GM12878 (cell line): ENCODE measurements around the gene ZFAND2A. TPM values are rescaled to one million over a fixed set of nuclear protein-coding genes. Genes with fewer than 3 reads are reported as not detected.
A peak's percentile ranks its signal among the peaks of the same experiment; 100 is the strongest.
"Not testable (repeated sequence)": the region's sequence is repeated elsewhere in the genome, so short reads cannot be mapped to it uniquely, and the experiment has no call there.

Experiments
- ATAC-seq: fragments of 200-7000 bp; cut with Tn5 transposase; 3 replicates; pipeline ENCODE4 v1.9.1; 2020; ENCODE audit warnings: mild to moderate bottlenecking, moderate library complexity
- BruUV-seq: library from RNA; stranded (reverse); fragments of 400-500 nt; replicated peaks from 2 replicates; lab custom pipeline; 2021; lab: Mats Ljungman, UMichigan
- CTCF ChIA-PET: fragments of 300-600 bp; sonication (Branson Sonifier 250); formaldehyde crosslinking; extraction: SDS; loops from one replicate; lab custom pipeline; 2021; ENCODE audit warnings: inconsistent platforms; lab: Yijun Ruan, JAX
- POLR2A ChIA-PET: fragments of 350-600 bp; formaldehyde crosslinking; extraction: SDS; loops from one replicate; lab custom pipeline; 2021; ENCODE audit warnings: inconsistent platforms; lab: Charles Lee
- RAD21 ChIA-PET: fragments of 300-600 bp; sonication (Branson Sonifier 250); formaldehyde crosslinking; loops from one replicate; lab custom pipeline; 2023; ENCODE audit warnings: antibody characterized with exemption; ENCODE audit not compliant: unreplicated experiment; lab: Charles Lee
- SMC1A ChIA-PET: fragments of 300-600 bp; sonication (Branson Sonifier 250); formaldehyde crosslinking; loops from one replicate; lab custom pipeline; 2023; ENCODE audit not compliant: unreplicated experiment, uncharacterized antibody; lab: Charles Lee
- DNase-seq: peaks from one replicate; pipeline ENCODE4 v3.0.0-alpha.2; 2011; ENCODE audit warnings: low read depth, low spot score
- FAIRE-seq: peaks from 3 replicates; lab custom pipeline; 2011; peaks lifted over from hg19 to GRCh38; lab: Jason Lieb, UNC
- H2AFZ ChIP-seq: 2 replicates; pipeline ENCODE4 v1.6.0; 2011; ENCODE audit warnings: low read depth, low read length, control low read depth; ENCODE audit not compliant: control insufficient read depth
- H3K27ac ChIP-seq: 2 replicates; pipeline ENCODE4 v1.5.1; 2011; ENCODE audit warnings: control low read depth; ENCODE audit not compliant: control insufficient read depth, insufficient read depth
- H3K27me3 ChIP-seq, 2 experiments: replicated peaks in 1 of 2; 2 replicates each; pipeline versions ENCODE4 v1.6.0 to v1.6.1; 2011; ENCODE audit warnings: low read length in 1 of 2; ENCODE audit not compliant: control insufficient read depth in 2 of 2, insufficient read depth in 2 of 2
- H3K36me3 ChIP-seq, 2 experiments: 2 replicates each; pipeline ENCODE4 v1.5.1; 2011; ENCODE audit warnings: low read length in 1 of 2; ENCODE audit not compliant: control insufficient read depth in 2 of 2, insufficient read depth in 2 of 2
- H3K4me1 ChIP-seq: 2 replicates; pipeline ENCODE4 v1.6.1; 2011; ENCODE audit warnings: mild to moderate bottlenecking, low read length, moderate library complexity, mixed read lengths; ENCODE audit not compliant: control insufficient read depth, insufficient read depth
- H3K4me2 ChIP-seq: 2 replicates; pipeline ENCODE4 v1.6.0; 2011; ENCODE audit warnings: control low read depth; ENCODE audit not compliant: control insufficient read depth, insufficient read depth
- H3K4me3 ChIP-seq: fragments of 200-600 bp; sonication (generic); 2 replicates; pipeline ENCODE4 v1.5.1; 2016
- H3K79me2 ChIP-seq: 2 replicates; pipeline ENCODE4 v1.6.0; 2011; ENCODE audit warnings: low read length; ENCODE audit not compliant: control insufficient read depth, insufficient read depth
- H3K9ac ChIP-seq: 2 replicates; pipeline ENCODE4 v1.8.0; 2011; ENCODE audit warnings: low read length, control low read depth, mixed read lengths; ENCODE audit not compliant: control insufficient read depth, insufficient read depth
- H3K9me3 ChIP-seq: replicated peaks from 3 replicates; pipeline ENCODE4 v1.5.1; 2011; ENCODE audit warnings: mild to moderate bottlenecking, low read length; ENCODE audit not compliant: control insufficient read depth, insufficient read depth
- H4K20me1 ChIP-seq: 2 replicates; pipeline ENCODE4 v1.6.0; 2011; ENCODE audit not compliant: control insufficient read depth, insufficient read depth
- POLR2A ChIP-seq: IDR thresholded peaks from 2 replicates; pipeline ENCODE4 v1.6.1; 2011; ENCODE audit warnings: low read depth, mild to moderate bottlenecking, low read length
- SUPT20H ChIP-seq: IDR thresholded peaks from 2 replicates; pipeline ENCODE4 v1.6.1; 2011; ENCODE audit warnings: low read depth, mild to moderate bottlenecking, low read length, moderate library complexity, borderline replicate concordance; ENCODE audit not compliant: control insufficient read depth
- WGBS: methylation state at CpG from one replicate; pipeline ENCODE4 v1.1.6; 2016; ENCODE audit warnings: low lambda C conversion rate; ENCODE audit not compliant: insufficient replicate concordance, insufficient coverage; ENCODE audit errors: missing lambda C conversion rate; 5-methylcytosine and 5-hydroxymethylcytosine counted together
- in situ Hi-C: fragments of 300-500 bp; cut with MboI; formaldehyde crosslinking; loops from 9 replicates; pipeline ENCODE4 v1.14.3; 2018; ENCODE audit warnings: mixed read lengths
- intact Hi-C: fragments of 100-400 bp; cut with micrococcal nuclease; formaldehyde crosslinking; loops from one replicate; pipeline ENCODE4 v1.14.2; 2022; ENCODE audit not compliant: unreplicated experiment
- polyA plus RNA-seq, 11 experiments: library from polyadenylated mRNA; depleted of rRNA in 4 of 11; unstranded in 6 of 11; stranded (reverse) in 5 of 11; fragments of >200 nt; fragmentation: Nextera tagmentation in 4 of 11; fragmentation: Illumina TruSeq in 1 of 11; extraction: Ambion mirVana in 4 of 11; extraction: Trizol in 1 of 11; gene quantifications; 1 replicate in 1 of 11; 2 replicates in 10 of 11; pipeline versions ENCODE4 v1.2.1 to v1.2.3, GENCODE V29; 2011 to 2016; ENCODE audit warnings: inconsistent platforms in 2 of 11, missing spikeins in 2 of 11, low read depth in 1 of 11
- total RNA-seq, 4 experiments: library from RNA; depleted of rRNA in 3 of 4; stranded (reverse); fragments of >200 nt in 3 of 4; fragmentation: Illumina TruSeq in 1 of 4; extraction: Trizol in 1 of 4; gene quantifications; 2 replicates each; pipeline versions ENCODE4 v1.2.1 to v1.2.3, GENCODE V29; 2013 to 2021

ZFAND2A gene
- total and polyA plus RNA-seq, 10 of the 15 experiments (the other 5 are each of a cell fraction or from before 2014, with no cell fraction given) = 14.8 to 39.9 (median 20.8) TPM

DNA sequence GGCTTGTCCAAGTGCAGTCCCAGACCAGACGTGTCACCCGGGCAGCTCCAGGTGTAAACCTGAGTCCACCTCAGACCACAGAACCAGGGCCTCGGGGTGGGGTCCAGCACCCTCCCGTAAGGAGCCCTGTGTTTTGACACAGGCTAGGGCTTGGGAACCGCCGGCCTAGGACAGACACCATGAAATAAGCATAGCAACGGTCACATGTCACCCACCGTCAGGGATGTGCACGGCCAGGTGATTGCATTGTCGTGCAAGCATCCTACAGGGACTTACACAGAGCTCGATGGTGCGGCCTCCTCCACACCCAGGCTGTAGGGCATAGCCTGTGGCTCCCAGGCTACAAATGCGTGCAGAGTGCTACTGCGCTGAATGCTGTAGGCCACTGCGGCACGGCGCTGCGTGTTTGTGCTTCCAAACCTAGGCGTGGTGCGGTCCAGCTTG lies 10.6 kb downstream of the ZFAND2A start:
- Histone ChIP-seq H4K20me1 (no peaks in the 10 kb centered on the region), H2AFZ (no peak overlapping the region), H3K27ac (no peak overlapping the region), H3K4me1 (peaks cover 7% of the 10 kb centered on the region), H3K4me3 (no peak overlapping the region), H3K36me3 (peaks cover 13 to 19% of the 10 kb centered on the region in 2 experiments; a peak in 3 of 4 replicates), H3K4me2 (no peak overlapping the region), H3K79me2 (no peaks in the 10 kb centered on the region), H3K9ac (no peak overlapping the region), H3K9me3 (no peaks in the 10 kb centered on the region), H3K27me3 (no peaks in the 10 kb centered on the region)
- TF ChIP-seq SUPT20H (no peak), POLR2A (0 out of 2 replicates have a peak, but pooled peaks have one; percentile 16)
- ChIA-PET CTCF (no interaction called here), POLR2A (no interaction called here), SMC1A (no interaction called here), RAD21 (no interaction called here)
- in situ Hi-C loops (no loop called here), intact Hi-C loops (no loop called here)
- ATAC-seq (no peak), DNase-seq (no peak), FAIRE-seq (no peak)
- BruUV-seq = no TSS peak
- 93% methylated on average over 20 of the region's 20 CpGs for WGBS

DNA sequence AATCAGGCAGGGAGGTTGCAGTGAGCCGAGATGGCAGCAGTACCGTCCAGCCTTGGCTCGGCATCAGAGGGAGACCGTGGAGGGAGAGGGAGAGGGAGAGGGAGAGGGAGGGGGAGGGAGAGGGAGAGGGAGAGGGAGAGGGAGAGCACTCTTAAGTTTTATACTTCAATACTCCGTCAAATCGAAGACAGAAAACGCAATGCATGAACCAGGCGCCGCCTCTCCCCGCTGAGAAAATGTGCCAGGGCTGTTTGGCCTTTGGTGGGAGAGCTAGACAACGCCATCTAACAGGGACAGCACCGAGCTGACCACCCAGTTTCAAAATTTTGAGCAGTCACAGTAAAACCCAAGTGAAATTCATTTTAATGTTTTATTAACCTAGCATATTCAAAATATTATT lies 12.1 kb downstream of the ZFAND2A start:
- intact Hi-C loops, H3K79me2 ChIP-seq, POLR2A ChIA-PET, H3K9me3 ChIP-seq, RAD21 ChIA-PET, H4K20me1 ChIP-seq, BruUV-seq, H3K27ac ChIP-seq, CTCF ChIA-PET, H3K9ac ChIP-seq, FAIRE-seq, H3K4me2 ChIP-seq, ATAC-seq, DNase-seq, H3K4me1 ChIP-seq, in situ Hi-C loops, H2AFZ ChIP-seq, H3K4me3 ChIP-seq, H3K27me3 ChIP-seq: not testable (repeated sequence)
- whole genome bisulfite sequencing = 7% methylated on average over 6 of the region's 12 CpGs
- H3K36me3 ChIP-seq = peaks cover 10 to 12% of the 10 kb centered on the region in 2 experiments; a peak in 3 of 4 replicates
- SMC1A ChIA-PET = interaction anchor here (0.6 kb wide), 1 partner anchor 27 kb away, joined by 4 read pairs; no protein-coding TSS in a partner anchor
